NCI-H1105 treated with DMSO at 0.1 percent for 48 hours (cell line): Measurements from ENCODE around the gene NOTO.
A peak's percentile ranks its signal among the peaks of the same experiment; 100 is the strongest.

Source experiments
- DNase-seq: peaks from one replicate; lab custom pipeline; 2025; lab: John Stamatoyannopoulos, UW

The NOTO gene

GRCh38 chr2:73233932-73234832, 31.8 kb downstream of the NOTO start, which contains the start of gene CCT7:
Gene CCT7 (plus strand): TSS chr2:73234308. CDS start chr2:73234379, 71 bp downstream.
- peak; percentile 93 for DNase-seq

GRCh38 chr2:73235315-73236028, 33.1 kb downstream of the NOTO start:
- no peak for DNase-seq

- DNase-seq, result no peak
These were observed 34.8 kb downstream of the NOTO start for GRCh38 chr2:73237168-73237567.

GRCh38 chr2:73238149-73238548, 35.8 kb downstream of the NOTO start:
- DNase-seq, result no peak

- DNase-seq, result no peak
These were observed 36.6 kb downstream of the NOTO start for GRCh38 chr2:73238976-73239375.

GRCh38 chr2:73239776-73240175, 37.4 kb downstream of the NOTO start:
- DNase-seq, result no peak

- peak; percentile 16 for DNase-seq
These were observed 41.7 kb downstream of the NOTO start for GRCh38 chr2:73243884-73244570.

GRCh38 chr2:73244580-73244979, 42.2 kb downstream of the NOTO start:
- no peak for DNase-seq

- DNase-seq, result no peak
These were observed 44.5 kb downstream of the NOTO start for GRCh38 chr2:73246850-73247249.

GRCh38 chr2:73249636-73250035, 47.3 kb downstream of the NOTO start:
- DNase-seq, result no peak

GRCh38 chr2:73250872-73251846, 48.8 kb downstream of the NOTO start:
- no peak for DNase-seq

GRCh38 chr2:73252238-73253027, 50.1 kb downstream of the NOTO start:
- DNase-seq, result no peak

- no peak for DNase-seq
These were observed 51.0 kb downstream of the NOTO start for GRCh38 chr2:73253400-73253799.

GRCh38 chr2:73253901-73254300, 51.5 kb downstream of the NOTO start:
- no peak for DNase-seq

GRCh38 chr2:73254343-73255006, 52.1 kb downstream of the NOTO start:
- no peak for DNase-seq

- no peak for DNase-seq
These were observed 52.8 kb downstream of the NOTO start for GRCh38 chr2:73255007-73255644.

GRCh38 chr2:73255907-73256617, 53.7 kb downstream of the NOTO start:
- no peak for DNase-seq

GRCh38 chr2:73256618-73256922, 54.2 kb downstream of the NOTO start:
- no peak for DNase-seq

GRCh38 chr2:73257021-73257420, 54.6 kb downstream of the NOTO start:
- no peak for DNase-seq
